Colonic mucosa (tissue), 4 donors: ENCODE results near the gene MTHFR. TPM values are rescaled to one million over a fixed set of nuclear protein-coding genes. Genes with fewer than 3 reads are reported as not detected.

ENCODE experiments used
- DNase-seq: peaks from one replicate; pipeline ENCODE4 v3.0.0-alpha.2; 2020
- H3K27ac ChIP-seq: fragments of 200-600 bp; one replicate; pipeline ENCODE4 v1.8.0; 2021
- H3K27me3 ChIP-seq: fragments of 200-600 bp; one replicate; pipeline ENCODE4 v1.8.0; 2021
- H3K36me3 ChIP-seq: fragments of 200-600 bp; one replicate; pipeline ENCODE4 v1.8.0; 2021
- H3K4me1 ChIP-seq: fragments of 200-600 bp; one replicate; pipeline ENCODE4 v1.8.0; 2021; ENCODE audit warnings: mild to moderate bottlenecking
- H3K4me3 ChIP-seq: fragments of 200-600 bp; one replicate; pipeline ENCODE4 v1.8.0; 2021
- H3K9ac ChIP-seq, 2 donors: one replicate each; pipeline ENCODE4 v1.7.0; 2013; ENCODE audit warnings: control low read depth in 2 of 2, low read depth in 2 of 2, low read length in 2 of 2
- H3K9me3 ChIP-seq: fragments of 200-600 bp; one replicate; pipeline ENCODE4 v1.8.0; 2021
- CTCF ChIP-seq: fragments of 200-600 bp; IDR thresholded peaks from one replicate; pipeline ENCODE4 v1.8.0; 2022; ENCODE audit warnings: antibody characterized with exemption, mild to moderate bottlenecking
- intact Hi-C: fragments of 100-400 bp; cut with DNase I; formaldehyde crosslinking; loops from one replicate; pipeline ENCODE4 v1.14.1; 2022
- total RNA-seq, 2 donors: library from RNA; stranded (reverse); fragmentation: NEBNext Ultra II Directional in 1 of 2; extraction: Animal tissue kit (Norgen Biotek cat#: 25700) in 1 of 2; gene quantifications; one replicate each; pipeline ENCODE4 v1.2.1, GENCODE V29; 2021
- donor health status: healthy.
- donor health status: DM: no; HTN: no; CAD: no.
- donor health status: DM: no; HTN: no; CAD: no.

Gene MTHFR
- total RNA-seq = 10 to 100 TPM; 23.8 to 30.4 TPM

- peak; percentile 99 for DNase-seq
- H3K9me3 ChIP-seq = no peaks in the 10 kb centered on the region
- no peak for TF ChIP-seq CTCF
- intact Hi-C loops = no loop called here
- H3K27me3 ChIP-seq = no peaks in the 10 kb centered on the region
- H3K4me1 ChIP-seq = peaks cover 20% of the 10 kb centered on the region
- H3K4me3 ChIP-seq = peak within 1 kb of the TSS; percentile 55
- H3K27ac ChIP-seq = peak within 1 kb of the TSS; percentile 91
- H3K36me3 ChIP-seq = peaks cover under 1% of the 10 kb centered on the region
- H3K9ac ChIP-seq = peak within 1 kb of the TSS; percentile 96 to 99
These were observed at the start of gene MTHFR, which contains the start of gene CLCN6 for GRCh38 chr1:11805422-11806306. Gene MTHFR, minus strand, starts transcription at chr1:11805964. Its CDS starts 2,848 bp downstream, at chr1:11803116. Gene CLCN6, plus strand, starts transcription at chr1:11806191. Its CDS starts 72 bp downstream, at chr1:11806263.

- H3K36me3 ChIP-seq = no peaks in the 10 kb centered on the region
- H3K9ac ChIP-seq = no peak overlapping the region
- TF ChIP-seq CTCF = no peak
- H3K27me3 ChIP-seq = peaks cover 22% of the 10 kb centered on the region
- no peaks in the 10 kb centered on the region for H3K4me1 ChIP-seq
- DNase-seq = no peak
- no peaks in the 10 kb centered on the region for H3K9me3 ChIP-seq
- intact Hi-C loops = no loop called here
- H3K27ac ChIP-seq = no peak overlapping the region
- no peak overlapping the region for H3K4me3 ChIP-seq
These were observed 49.7 kb upstream of the MTHFR start for GRCh38 chr1:11855430-11855829.

- Histone ChIP-seq H3K27me3 (peaks cover 17% of the 10 kb centered on the region), H3K27ac (no peak overlapping the region), H3K9ac (no peak overlapping the region), H3K4me1 (no peaks in the 10 kb centered on the region), H3K4me3 (no peak overlapping the region), H3K36me3 (no peaks in the 10 kb centered on the region), H3K9me3 (no peaks in the 10 kb centered on the region)
- TF ChIP-seq CTCF = no peak
- DNase-seq = no peak
- intact Hi-C loops = no loop called here
These were observed 48.8 kb upstream of the MTHFR start for GRCh38 chr1:11854519-11854918.

GRCh38 chr1:11851180-11851579 lies 45.4 kb upstream of the MTHFR start:
- Histone ChIP-seq H3K9ac (no peak overlapping the region), H3K36me3 (no peaks in the 10 kb centered on the region), H3K27me3 (no peaks in the 10 kb centered on the region), H3K27ac (no peak overlapping the region), H3K4me1 (no peaks in the 10 kb centered on the region), H3K4me3 (no peak overlapping the region), H3K9me3 (no peaks in the 10 kb centered on the region)
- TF ChIP-seq CTCF = no peak
- intact Hi-C loops = no loop called here
- DNase-seq = no peak

- Histone ChIP-seq H3K27me3 (no peaks in the 10 kb centered on the region), H3K4me3 (no peak overlapping the region), H3K27ac (no peak overlapping the region), H3K4me1 (no peaks in the 10 kb centered on the region), H3K9me3 (no peaks in the 10 kb centered on the region), H3K9ac (no peak overlapping the region), H3K36me3 (no peaks in the 10 kb centered on the region)
- no peak for TF ChIP-seq CTCF
- intact Hi-C loops = no loop called here
- no peak for DNase-seq
These were observed 44.4 kb upstream of the MTHFR start for GRCh38 chr1:11850156-11850555.
